Karpas-422 (cell line): ENCODE data around the gene SPANXN2. TPM values are rescaled to one million over a fixed set of nuclear protein-coding genes. Genes with fewer than 3 reads are reported as not detected.
A peak's percentile ranks its signal among the peaks of the same experiment; 100 is the strongest.

Experiments
- DNase-seq: peaks from one replicate; pipeline ENCODE4 v3.0.0-alpha.2; 2015
- H2AFZ ChIP-seq: fragments of 200-600 bp; sonication (generic); 2 replicates; pipeline ENCODE4 v1.6.1; 2014; ENCODE audit warnings: antibody characterized with exemption, low read length, mixed read lengths
- H3K27ac ChIP-seq: fragments of 200-600 bp; sonication (generic); 2 replicates; pipeline ENCODE4 v1.5.1; 2014; ENCODE audit warnings: mild to moderate bottlenecking, low read length, moderate library complexity
- H3K27me3 ChIP-seq: fragments of 200-600 bp; sonication (generic); 2 replicates; pipeline ENCODE4 v1.6.1; 2014; ENCODE audit warnings: low read length, mixed read lengths
- H3K36me3 ChIP-seq: fragments of 200-600 bp; sonication (generic); 2 replicates; pipeline ENCODE4 v1.6.1; 2014; ENCODE audit warnings: low read length, mixed read lengths; ENCODE audit not compliant: insufficient read depth
- H3K4me1 ChIP-seq: fragments of 200-600 bp; sonication (generic); 2 replicates; pipeline ENCODE4 v1.6.1; 2014; ENCODE audit warnings: mild to moderate bottlenecking, low read length, mixed read lengths
- H3K4me2 ChIP-seq: fragments of 200-600 bp; sonication (generic); 2 replicates; pipeline ENCODE4 v1.6.1; 2014; ENCODE audit warnings: low read length, low read depth, mild to moderate bottlenecking; ENCODE audit not compliant: poor library complexity, severe bottlenecking
- H3K4me3 ChIP-seq: fragments of 200-600 bp; sonication (generic); 2 replicates; pipeline ENCODE4 v1.5.1; 2014; ENCODE audit warnings: mild to moderate bottlenecking, antibody characterized with exemption, low read length, mixed read lengths
- H3K79me2 ChIP-seq: fragments of 200-600 bp; sonication (generic); 2 replicates; pipeline ENCODE4 v1.6.1; 2014; ENCODE audit warnings: mild to moderate bottlenecking, low read length, mixed read lengths
- H3K9ac ChIP-seq: fragments of 200-600 bp; sonication (generic); 2 replicates; pipeline ENCODE4 v1.6.0; 2014; ENCODE audit warnings: low read length
- H3K9me2 ChIP-seq: fragments of 200-600 bp; sonication (generic), shearing (Covaris generic); replicated peaks from 2 replicates; pipeline ENCODE4 v1.6.0; 2014; ENCODE audit warnings: mild to moderate bottlenecking, low read length, moderate library complexity; ENCODE audit not compliant: insufficient read depth
- H3K9me3 ChIP-seq: fragments of 300-700, 200-600 bp; sonication (generic); 2 replicates; pipeline ENCODE4 v1.6.1; 2014; ENCODE audit warnings: low read length, mixed read lengths
- H4K20me1 ChIP-seq: fragments of 200-600 bp; sonication (generic); 2 replicates; pipeline ENCODE4 v1.6.1; 2014; ENCODE audit warnings: mild to moderate bottlenecking, antibody characterized with exemption, low read length, low read depth; ENCODE audit not compliant: insufficient read depth
- total RNA-seq: library from RNA; depleted of rRNA; stranded (reverse); fragments of >200 nt; shearing (Covaris generic); gene quantifications from 2 replicates; pipeline ENCODE4 v1.2.3, GENCODE V29; 2014; ENCODE audit warnings: low replicate concordance; rRNA removed

The SPANXN2 gene
- total RNA-seq, 1 experiment from 2014 or later = not detected

- Histone ChIP-seq H3K9ac (no peak overlapping the region), H3K9me3 (peaks cover 3% of the 10 kb centered on the region; the same call in 1 of the 2 replicates), H3K9me2 (no peaks in the 10 kb centered on the region), H3K36me3 (no peaks in the 10 kb centered on the region), H2AFZ (no peak overlapping the region), H4K20me1 (no peaks in the 10 kb centered on the region), H3K27me3 (no peaks in the 10 kb centered on the region), H3K4me2 (no peak overlapping the region), H3K4me1 (no peaks in the 10 kb centered on the region), H3K79me2 (no peaks in the 10 kb centered on the region), H3K4me3 (no peak overlapping the region), H3K27ac (no peak overlapping the region)
- DNase-seq = no peak
Measured at GRCh38 chrX:143694885-143695284, 25.7 kb downstream of the SPANXN2 start.

- H3K9me2 ChIP-seq = no peaks in the 10 kb centered on the region
- H3K4me1 ChIP-seq = no peaks in the 10 kb centered on the region
- no peak overlapping the region for H3K4me3 ChIP-seq
- no peaks in the 10 kb centered on the region for H3K79me2 ChIP-seq
- no peak overlapping the region for H2AFZ ChIP-seq
- H3K9me3 ChIP-seq = no peaks in the 10 kb centered on the region
- no peaks in the 10 kb centered on the region for H4K20me1 ChIP-seq
- H3K27me3 ChIP-seq = no peaks in the 10 kb centered on the region
- H3K4me2 ChIP-seq = no peak overlapping the region
- H3K27ac ChIP-seq = no peak overlapping the region
- no peaks in the 10 kb centered on the region for H3K36me3 ChIP-seq
- no peak overlapping the region for H3K9ac ChIP-seq
- no peak for DNase-seq
Measured at GRCh38 chrX:143683486-143683885, 37.1 kb downstream of the SPANXN2 start.

GRCh38 chrX:143674926-143675325, 45.6 kb downstream of the SPANXN2 start:
- no peak for DNase-seq
- H3K4me3 ChIP-seq = no peak overlapping the region
- no peak overlapping the region for H2AFZ ChIP-seq

GRCh38 chrX:143669395-143669794, 51.2 kb downstream of the SPANXN2 start:
- Histone ChIP-seq H3K4me1 (no peaks in the 10 kb centered on the region), H3K9ac (no peak overlapping the region), H3K9me2 (no peaks in the 10 kb centered on the region), H3K9me3 (no peaks in the 10 kb centered on the region), H3K36me3 (no peaks in the 10 kb centered on the region), H3K27me3 (no peaks in the 10 kb centered on the region), H4K20me1 (no peaks in the 10 kb centered on the region), H3K79me2 (no peaks in the 10 kb centered on the region), H3K27ac (no peak overlapping the region), H2AFZ (no peak overlapping the region), H3K4me3 (no peak overlapping the region), H3K4me2 (no peak overlapping the region)
- DNase-seq = peak; percentile 55

More at GRCh38 chrX:143674926-143675325, 45.6 kb downstream of the SPANXN2 start:
- no peaks in the 10 kb centered on the region for H4K20me1 ChIP-seq
- H3K36me3 ChIP-seq = no peaks in the 10 kb centered on the region
- H3K9me2 ChIP-seq = no peaks in the 10 kb centered on the region
- no peak overlapping the region for H3K27ac ChIP-seq
- H3K9ac ChIP-seq = no peak overlapping the region
- H3K79me2 ChIP-seq = no peaks in the 10 kb centered on the region
- no peaks in the 10 kb centered on the region for H3K4me1 ChIP-seq
- no peak overlapping the region for H3K4me2 ChIP-seq
- H3K9me3 ChIP-seq = no peaks in the 10 kb centered on the region
- H3K27me3 ChIP-seq = no peaks in the 10 kb centered on the region

- Histone ChIP-seq H2AFZ (no peak overlapping the region), H3K27me3 (no peaks in the 10 kb centered on the region)
Measured at GRCh38 chrX:143664302-143664701, 56.2 kb downstream of the SPANXN2 start.

GRCh38 chrX:143663755-143664154, 56.8 kb downstream of the SPANXN2 start:
- Histone ChIP-seq H3K9ac (no peak overlapping the region), H3K4me1 (no peaks in the 10 kb centered on the region), H3K27me3 (no peaks in the 10 kb centered on the region), H4K20me1 (no peaks in the 10 kb centered on the region), H3K79me2 (no peaks in the 10 kb centered on the region), H3K27ac (no peak overlapping the region), H3K36me3 (no peaks in the 10 kb centered on the region), H3K9me3 (no peaks in the 10 kb centered on the region), H3K9me2 (no peaks in the 10 kb centered on the region), H3K4me3 (no peak overlapping the region), H2AFZ (no peak overlapping the region), H3K4me2 (no peak overlapping the region)
- DNase-seq = no peak

More at GRCh38 chrX:143664302-143664701, 56.2 kb downstream of the SPANXN2 start:
- H3K9ac ChIP-seq = no peak overlapping the region
- no peak overlapping the region for H3K27ac ChIP-seq
- no peak overlapping the region for H3K4me3 ChIP-seq
- no peaks in the 10 kb centered on the region for H3K4me1 ChIP-seq
- no peaks in the 10 kb centered on the region for H3K36me3 ChIP-seq
- peak; percentile 66 for DNase-seq
- H4K20me1 ChIP-seq = no peaks in the 10 kb centered on the region
- H3K79me2 ChIP-seq = no peaks in the 10 kb centered on the region
- H3K9me3 ChIP-seq = no peaks in the 10 kb centered on the region
- H3K9me2 ChIP-seq = no peaks in the 10 kb centered on the region
- H3K4me2 ChIP-seq = no peak overlapping the region

Other genes with a start within 250 kb of the SPANXN2 start
- gene SPANXN3, start 203.3 kb downstream of the SPANXN2 start, total RNA-seq = not detected in 2 replicates
- gene SLITRK4, start 84.7 kb downstream of the SPANXN2 start, total RNA-seq = not detected in 2 replicates
- not detected in 2 replicates for gene UBE2NL, start 163.3 kb upstream of the SPANXN2 start, total RNA-seq